IPS-18a (cell line): ENCODE measurements around the gene CLPTM1L.
"Not testable (repeated sequence)": the region's sequence is repeated elsewhere in the genome, so short reads cannot be mapped to it uniquely, and the experiment has no call there.

Experiments used
- H3K27ac ChIP-seq: one replicate; pipeline ENCODE4 v1.5.1; 2013; ENCODE audit warnings: low read length
- H3K27me3 ChIP-seq: one replicate; pipeline ENCODE4 v1.6.1; 2013; ENCODE audit warnings: mild to moderate bottlenecking, low read length; ENCODE audit not compliant: control insufficient read depth, insufficient read depth
- H3K36me3 ChIP-seq: one replicate; pipeline ENCODE4 v1.6.1; 2013; ENCODE audit warnings: low read depth, low read length; ENCODE audit not compliant: control insufficient read depth
- H3K4me1 ChIP-seq: one replicate; pipeline ENCODE4 v1.6.1; 2013; ENCODE audit warnings: low read depth, low read length; ENCODE audit not compliant: control insufficient read depth
- H3K4me3 ChIP-seq: one replicate; pipeline ENCODE4 v1.5.1; 2013; ENCODE audit warnings: low read length
- H3K9ac ChIP-seq: one replicate; pipeline ENCODE4 v1.6.1; 2013; ENCODE audit warnings: mild to moderate bottlenecking, low read length, moderate library complexity
- H3K9me3 ChIP-seq: one replicate; pipeline ENCODE4 v1.6.1; 2013; ENCODE audit warnings: low read depth, low read length; ENCODE audit not compliant: control insufficient read depth

The CLPTM1L gene

GRCh38 chr5:1336106-1336561 lies 8.8 kb downstream of the CLPTM1L start:
- H3K4me3 ChIP-seq, result no peak overlapping the region
- H3K36me3 ChIP-seq, result peaks cover 79% of the 10 kb centered on the region
- H3K27ac ChIP-seq, result no peak overlapping the region
- no peaks in the 10 kb centered on the region for H3K9me3 ChIP-seq
- no peaks in the 10 kb centered on the region for H3K27me3 ChIP-seq
- no peaks in the 10 kb centered on the region for H3K4me1 ChIP-seq
- no peak overlapping the region for H3K9ac ChIP-seq

GRCh38 chr5:1335540-1336095 lies 9.3 kb downstream of the CLPTM1L start:
- no peaks in the 10 kb centered on the region for H3K9me3 ChIP-seq
- peaks cover 80% of the 10 kb centered on the region for H3K36me3 ChIP-seq
- no peak overlapping the region for H3K4me3 ChIP-seq
- no peak overlapping the region for H3K9ac ChIP-seq
- no peaks in the 10 kb centered on the region for H3K27me3 ChIP-seq
- no peak overlapping the region for H3K27ac ChIP-seq
- no peaks in the 10 kb centered on the region for H3K4me1 ChIP-seq

DNA sequence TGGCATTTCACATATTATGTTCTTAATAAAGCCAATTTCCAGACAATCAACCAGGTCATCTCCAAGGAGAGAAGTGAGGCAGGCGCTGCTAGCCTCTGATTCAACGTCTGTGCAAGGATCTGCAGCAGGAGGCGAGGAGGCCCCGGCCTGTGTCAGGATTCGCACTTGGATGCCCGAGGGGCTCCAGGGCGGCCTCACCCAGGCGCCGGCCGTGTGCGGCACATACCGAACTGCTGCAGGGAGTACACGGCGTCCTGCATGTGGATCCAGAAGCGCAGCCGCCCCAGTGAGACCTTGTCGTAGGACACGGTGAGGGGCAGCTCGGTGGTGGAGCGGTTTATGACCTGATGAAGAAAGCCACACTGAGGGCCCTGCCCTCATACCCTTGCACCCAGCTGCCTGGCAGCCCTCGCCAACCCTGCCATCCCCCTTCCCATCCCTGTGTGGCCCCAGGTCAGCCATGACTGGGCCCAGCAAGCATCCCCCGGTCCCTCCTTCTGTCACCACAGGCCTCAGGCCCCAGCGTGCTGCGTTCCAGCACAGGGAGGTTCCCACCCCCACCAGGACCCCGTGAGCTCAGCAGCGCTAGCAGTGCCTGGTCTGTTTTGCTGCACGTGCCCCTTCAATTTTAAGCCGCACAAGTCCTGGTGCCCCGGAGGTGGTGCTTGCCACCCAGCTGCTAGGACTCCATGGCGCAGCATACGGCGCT lies 9.9 kb downstream of the CLPTM1L start:
- H3K9ac ChIP-seq, result no peak overlapping the region
- H3K4me3 ChIP-seq, result no peak overlapping the region
- no peaks in the 10 kb centered on the region for H3K27me3 ChIP-seq
- no peaks in the 10 kb centered on the region for H3K4me1 ChIP-seq
- no peaks in the 10 kb centered on the region for H3K9me3 ChIP-seq
- no peak overlapping the region for H3K27ac ChIP-seq
- H3K36me3 ChIP-seq, result peaks cover 79% of the 10 kb centered on the region

DNA sequence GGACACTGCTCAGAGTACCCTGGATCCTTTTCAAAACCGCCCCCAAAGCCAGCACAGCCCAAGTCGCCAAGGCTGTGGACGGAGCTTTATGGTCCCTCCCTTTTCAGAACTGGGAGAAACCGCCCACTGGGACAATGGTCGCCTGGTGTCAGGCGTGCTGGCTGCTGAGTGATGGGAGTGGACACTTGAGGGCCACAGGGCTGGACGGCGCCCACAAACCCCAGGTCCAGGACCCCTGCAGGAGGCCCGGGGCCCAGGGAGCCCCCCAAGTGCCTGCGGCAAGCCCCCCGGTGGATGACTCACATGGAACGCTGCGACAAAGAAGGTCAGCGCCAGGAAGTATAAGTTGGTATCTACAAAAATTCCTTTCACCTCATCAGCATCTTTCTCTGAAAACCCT lies 10.9 kb downstream of the CLPTM1L start:
- Histone ChIP-seq H3K27me3 (no peaks in the 10 kb centered on the region), H3K4me1 (no peaks in the 10 kb centered on the region), H3K9ac (no peak overlapping the region), H3K36me3 (peaks cover 80% of the 10 kb centered on the region), H3K9me3 (no peaks in the 10 kb centered on the region), H3K27ac (no peak overlapping the region), H3K4me3 (no peak overlapping the region)

- H3K36me3 ChIP-seq, result peaks cover 73% of the 10 kb centered on the region
- H3K27ac ChIP-seq, H3K27me3 ChIP-seq, H3K4me1 ChIP-seq, H3K9ac ChIP-seq, H3K4me3 ChIP-seq, H3K9me3 ChIP-seq: not testable (repeated sequence)
These were observed 11.6 kb downstream of the CLPTM1L start for GRCh38 chr5:1333286-1333685.

GRCh38 chr5:1332461-1333001 lies 12.4 kb downstream of the CLPTM1L start:
- Histone ChIP-seq H3K4me3 (no peak overlapping the region), H3K36me3 (peaks cover 65% of the 10 kb centered on the region), H3K9ac (no peak overlapping the region), H3K27me3 (no peaks in the 10 kb centered on the region), H3K27ac (no peak overlapping the region), H3K9me3 (no peaks in the 10 kb centered on the region), H3K4me1 (no peaks in the 10 kb centered on the region)

DNA sequence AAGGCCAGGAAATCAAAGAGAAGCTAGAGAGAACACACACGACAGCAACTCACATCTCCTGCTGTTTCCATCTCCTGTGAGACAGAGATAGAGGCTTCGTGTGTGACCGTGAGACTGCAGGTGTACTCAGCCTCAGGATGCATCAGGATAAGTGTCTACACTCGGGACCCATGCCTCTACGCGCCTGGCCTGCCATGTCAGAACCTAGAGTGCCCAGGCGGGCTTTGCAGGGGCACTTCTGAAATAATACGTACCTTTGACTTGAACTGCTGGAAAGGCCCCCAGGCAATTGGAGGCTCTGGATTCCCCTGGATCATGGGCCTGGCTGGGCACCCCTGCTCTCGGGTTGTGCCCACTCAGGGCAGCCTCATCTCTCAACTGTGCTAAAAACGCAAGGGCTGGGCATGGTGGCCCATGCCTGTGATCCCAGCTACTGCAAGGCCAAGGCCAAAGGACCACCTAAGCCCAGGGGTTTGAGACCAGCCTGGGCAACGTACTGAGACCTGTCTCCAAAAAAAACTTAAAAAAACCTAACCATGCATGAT lies 13.0 kb downstream of the CLPTM1L start:
- H3K36me3 ChIP-seq, result peaks cover 59% of the 10 kb centered on the region
- no peaks in the 10 kb centered on the region for H3K9me3 ChIP-seq
- H3K9ac ChIP-seq, result no peak overlapping the region
- no peak overlapping the region for H3K27ac ChIP-seq
- H3K27me3 ChIP-seq, result no peaks in the 10 kb centered on the region
- H3K4me3 ChIP-seq, result no peak overlapping the region
- no peaks in the 10 kb centered on the region for H3K4me1 ChIP-seq

GRCh38 chr5:1330847-1331831 lies 13.8 kb downstream of the CLPTM1L start:
- Histone ChIP-seq H3K27ac (no peak overlapping the region), H3K4me1 (no peaks in the 10 kb centered on the region), H3K27me3 (no peaks in the 10 kb centered on the region), H3K9me3 (no peaks in the 10 kb centered on the region), H3K9ac (no peak overlapping the region), H3K4me3 (no peak overlapping the region), H3K36me3 (peaks cover 52% of the 10 kb centered on the region)

- Histone ChIP-seq H3K4me1 (no peaks in the 10 kb centered on the region), H3K9me3 (no peaks in the 10 kb centered on the region), H3K9ac (no peak overlapping the region), H3K27ac (no peak overlapping the region), H3K36me3 (peaks cover 55% of the 10 kb centered on the region), H3K4me3 (no peak overlapping the region), H3K27me3 (no peaks in the 10 kb centered on the region)
These were observed 14.6 kb downstream of the CLPTM1L start for GRCh38 chr5:1330146-1330846.

DNA sequence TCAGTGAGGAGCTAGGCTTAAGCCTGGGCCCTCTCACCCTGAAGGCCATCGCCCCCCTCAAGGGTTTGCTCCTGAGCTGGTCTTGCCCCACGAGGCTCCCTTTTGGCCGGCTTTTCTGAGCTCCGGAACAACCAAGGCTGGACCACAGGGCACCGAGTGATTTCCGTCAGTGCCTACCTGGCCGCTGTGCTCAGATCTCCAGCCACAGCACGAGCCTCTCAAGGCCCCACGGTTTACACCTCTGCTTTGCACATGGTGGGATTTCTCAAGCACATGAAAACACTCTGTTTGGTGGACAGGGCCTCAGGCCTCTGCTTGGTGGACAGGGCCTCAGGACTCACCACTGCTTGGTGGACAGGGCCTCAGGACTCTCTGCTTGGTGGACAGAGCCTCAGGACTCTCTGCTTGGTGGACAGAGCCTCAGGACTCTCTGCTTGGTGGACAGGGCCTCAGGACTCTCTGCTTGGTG lies 15.8 kb downstream of the CLPTM1L start:
- H3K4me1 ChIP-seq, result no peaks in the 10 kb centered on the region
- H3K27me3 ChIP-seq, result no peaks in the 10 kb centered on the region
- no peak overlapping the region for H3K9ac ChIP-seq
- no peaks in the 10 kb centered on the region for H3K9me3 ChIP-seq
- H3K27ac ChIP-seq, result no peak overlapping the region
- H3K4me3 ChIP-seq, result no peak overlapping the region
- peaks cover 61% of the 10 kb centered on the region for H3K36me3 ChIP-seq
